ENCODE results near the gene ARHGAP6.
"Not testable (repeated sequence)": the region's sequence is repeated elsewhere in the genome, so short reads cannot be mapped to it uniquely, and the experiment has no call there.

The ARHGAP6 gene

DNA sequence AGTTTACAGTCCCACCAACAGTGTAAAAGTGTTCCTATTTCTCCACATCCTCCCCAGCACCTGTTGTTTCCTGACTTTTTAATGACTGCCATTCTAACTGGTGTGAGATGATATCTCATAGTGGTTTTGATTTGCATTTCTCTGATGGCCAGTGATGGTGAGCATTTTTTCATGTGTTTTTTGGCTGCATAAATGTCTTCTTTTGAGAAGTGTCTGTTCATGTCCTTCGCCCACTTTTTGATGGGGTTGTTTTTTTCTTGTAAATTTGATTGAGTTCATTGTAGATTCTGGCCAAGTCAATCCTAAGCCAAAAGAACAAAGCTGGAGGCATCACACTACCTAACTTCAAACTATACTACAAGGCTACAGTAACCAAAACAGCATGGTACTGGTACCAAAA, 146.5 kb downstream of the ARHGAP6 start:
- not testable (repeated sequence) for DNase-seq

DNA sequence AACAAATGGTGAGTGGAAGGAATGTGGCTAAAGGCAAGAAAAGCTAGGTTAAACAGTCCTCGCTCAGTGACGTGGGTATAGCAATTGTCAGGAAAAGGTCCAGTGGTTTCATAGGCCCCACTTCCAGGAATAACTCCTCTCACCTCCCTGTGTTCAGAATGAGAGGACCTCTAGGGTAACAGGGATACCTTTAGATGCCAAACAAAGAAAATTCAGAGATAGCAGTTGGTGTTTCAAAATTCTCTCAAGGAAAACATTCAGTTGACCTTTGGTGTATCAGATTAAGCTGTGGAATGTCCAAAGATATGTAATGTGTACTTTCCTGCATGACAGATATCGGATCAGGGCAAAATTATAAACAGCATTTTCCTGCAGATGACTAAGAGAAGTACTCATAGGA, 155.9 kb downstream of the ARHGAP6 start:
- no peak for DNase-seq

GRCh38 chrX:11504234-11504633, 161.5 kb downstream of the ARHGAP6 start:
- no peak for DNase-seq

DNA sequence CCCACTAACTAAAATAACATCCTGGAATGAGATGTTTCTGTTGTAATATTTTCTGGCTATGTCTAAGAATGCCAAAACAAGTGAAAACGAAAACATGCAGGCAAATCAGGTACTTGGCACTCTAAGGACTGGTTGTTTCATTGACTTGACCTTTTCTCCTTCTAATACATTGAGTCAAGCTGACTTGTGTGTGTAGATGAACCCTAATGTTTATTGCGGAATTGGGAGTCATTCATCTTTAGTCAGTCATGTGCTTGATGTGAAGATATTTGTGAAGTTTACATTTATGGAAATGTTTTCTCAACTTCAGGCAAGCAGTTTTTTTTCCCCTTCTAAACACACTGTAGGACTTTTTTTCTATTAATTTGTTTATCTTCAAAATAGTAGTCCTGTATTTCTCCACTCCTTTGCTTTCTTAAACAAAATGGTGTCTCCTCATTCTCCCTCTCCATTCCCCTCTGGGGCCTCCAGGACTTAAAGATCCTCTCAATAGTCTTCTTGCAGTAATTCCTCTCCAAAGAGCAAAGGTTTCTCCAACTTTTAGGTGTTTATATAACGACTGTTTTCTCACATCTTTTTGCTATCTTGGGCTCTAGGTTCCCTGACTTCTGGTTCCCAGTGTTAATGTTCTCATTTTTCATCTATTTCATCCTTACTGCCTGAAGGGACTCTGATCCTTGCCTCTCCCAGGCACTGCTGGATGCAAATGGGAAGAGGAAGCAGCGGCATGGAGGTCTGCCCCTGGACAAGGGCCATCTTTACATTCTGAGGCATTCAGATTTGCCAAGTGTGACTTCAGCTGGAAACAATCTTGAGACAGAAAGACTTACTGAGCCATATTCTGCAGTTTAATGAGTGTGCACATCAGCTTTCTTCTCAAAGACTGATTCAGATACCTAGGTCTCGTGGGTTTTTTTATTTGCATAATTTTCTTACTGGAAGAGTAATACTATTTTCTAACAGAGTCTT, 166.4 kb downstream of the ARHGAP6 start:
- DNase-seq: no peak

DNA sequence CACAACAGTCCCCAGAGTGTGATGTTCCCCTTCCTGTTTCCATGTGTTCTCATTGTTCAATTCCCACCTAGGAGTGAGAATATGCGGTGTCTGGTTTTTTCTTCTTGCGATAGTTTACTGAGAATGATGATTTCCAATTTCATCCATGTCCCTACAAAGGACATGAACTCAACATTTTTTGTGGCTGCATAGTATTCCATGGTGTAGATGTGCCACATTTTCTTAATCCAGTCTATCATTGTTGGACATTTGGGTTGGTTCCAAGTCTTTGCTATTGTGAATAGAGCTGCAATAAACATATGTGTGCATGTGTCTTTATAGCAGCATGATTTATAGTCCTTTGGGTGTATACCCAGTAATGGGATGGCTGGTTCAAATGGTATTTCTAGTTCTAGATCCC, 174.3 kb downstream of the ARHGAP6 start:
- DNase-seq: not testable (repeated sequence)

GRCh38 chrX:11484290-11484689, 181.4 kb downstream of the ARHGAP6 start:
- no peak for DNase-seq

- DNase-seq: no peak
These were observed 184.7 kb downstream of the ARHGAP6 start for GRCh38 chrX:11481035-11481434.

GRCh38 chrX:11480626-11481025, 185.1 kb downstream of the ARHGAP6 start:
- no peak for DNase-seq

- DNase-seq: no peak
These were observed 186.8 kb downstream of the ARHGAP6 start for GRCh38 chrX:11478911-11479310.

- no peak for DNase-seq
These were observed 187.7 kb downstream of the ARHGAP6 start for GRCh38 chrX:11478026-11478425.

- no peak for DNase-seq
These were observed 191.1 kb downstream of the ARHGAP6 start for GRCh38 chrX:11474576-11474975.

DNA sequence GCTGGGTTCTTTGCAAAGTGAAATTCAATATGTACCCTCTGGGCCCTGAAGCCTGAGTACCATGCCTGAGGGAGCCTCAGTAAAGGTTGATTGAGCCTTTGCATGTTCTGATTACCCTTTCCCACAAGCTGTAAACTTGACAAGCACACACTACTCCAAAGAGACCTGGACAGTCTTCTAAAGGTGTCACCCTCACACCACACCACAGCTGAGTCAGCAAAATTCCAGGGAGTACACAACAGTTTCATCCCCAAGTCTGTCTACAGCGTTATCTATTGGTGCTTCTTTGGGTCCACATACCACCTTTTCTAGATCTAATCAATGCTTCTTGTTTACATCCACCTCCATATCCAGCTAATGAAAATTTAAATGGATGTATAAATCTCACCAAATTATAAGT, 191.7 kb downstream of the ARHGAP6 start:
- no peak for DNase-seq

GRCh38 chrX:11472879-11473278, 192.8 kb downstream of the ARHGAP6 start:
- DNase-seq: no peak

DNA sequence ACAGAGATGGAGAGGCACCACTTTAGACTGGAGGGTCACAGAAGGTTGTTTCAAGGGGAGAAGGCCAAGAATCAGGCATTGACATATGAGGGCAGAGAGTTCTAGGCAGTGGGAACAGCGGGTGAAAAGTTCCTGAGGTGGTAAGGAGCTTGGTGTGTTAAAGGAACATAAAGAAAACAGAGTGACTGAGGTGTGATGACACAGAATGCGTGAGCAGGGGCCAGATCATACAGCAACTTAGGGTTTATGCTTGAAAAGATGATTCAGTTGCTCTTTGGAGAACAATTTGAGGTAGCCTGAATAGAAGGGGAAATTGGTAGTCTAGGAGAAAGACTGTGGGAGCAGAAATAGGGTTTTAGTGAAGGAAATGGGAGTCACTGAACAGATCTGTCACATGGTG, 193.3 kb downstream of the ARHGAP6 start:
- no peak for DNase-seq

DNA sequence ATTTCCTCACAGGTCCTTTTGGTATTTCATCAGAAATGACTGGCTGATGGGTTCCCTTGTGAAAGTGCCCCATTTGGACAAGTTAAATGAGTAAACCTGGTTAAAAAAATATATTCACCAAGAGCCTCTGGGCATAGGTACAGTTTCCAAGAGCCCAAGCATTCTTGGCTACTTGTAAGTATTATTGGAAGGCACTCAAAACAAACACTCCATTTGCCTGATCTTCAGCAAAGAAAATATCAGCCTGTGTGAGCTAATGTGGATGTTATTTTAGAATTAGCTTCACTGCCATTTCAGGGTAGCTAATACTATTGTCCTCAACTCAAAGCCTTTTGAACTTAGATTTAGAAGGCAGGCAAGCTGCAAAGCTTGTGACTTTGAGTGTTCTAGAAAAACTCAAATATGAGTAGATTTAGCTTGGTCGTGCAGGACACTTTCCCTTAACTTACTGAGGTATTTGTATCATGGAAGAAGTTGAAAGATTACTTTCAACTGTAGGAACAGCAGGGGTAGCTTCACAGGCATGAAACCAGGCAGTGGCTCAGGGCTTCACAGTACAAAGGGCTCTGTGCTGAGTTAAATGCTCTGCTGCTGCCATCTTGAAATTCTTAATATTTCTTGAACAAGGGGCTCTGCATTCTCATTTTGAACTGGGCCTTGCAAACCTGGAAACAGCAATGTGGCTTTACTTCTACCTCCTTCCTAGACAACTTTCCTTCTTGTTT, 195.3 kb downstream of the ARHGAP6 start:
- DNase-seq: no peak

- DNase-seq: no peak
These were observed 199.9 kb downstream of the ARHGAP6 start for GRCh38 chrX:11465648-11466411.

GRCh38 chrX:11464836-11465463, 200.8 kb downstream of the ARHGAP6 start:
- DNase-seq: no peak

GRCh38 chrX:11464380-11464779, 201.3 kb downstream of the ARHGAP6 start:
- DNase-seq: no peak

DNA sequence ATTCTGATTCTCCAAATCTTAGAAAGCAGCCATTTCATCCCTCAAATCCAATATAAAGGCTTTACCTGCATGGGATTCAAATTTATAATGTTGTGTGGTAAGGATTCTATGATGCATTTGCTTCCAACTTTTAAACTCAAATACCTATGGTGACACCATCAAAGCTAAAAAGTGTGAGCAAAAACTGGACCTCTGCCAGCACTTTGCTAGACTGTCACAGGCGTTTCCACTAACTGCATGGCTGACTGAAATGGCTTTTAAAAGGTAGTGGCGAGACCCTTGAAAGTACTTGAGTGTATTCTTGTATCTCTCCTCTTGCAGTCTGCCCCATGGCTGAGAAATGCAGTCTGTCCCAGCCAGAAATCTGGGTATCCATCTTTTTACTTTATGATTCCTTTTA, 203.1 kb downstream of the ARHGAP6 start:
- no peak for DNase-seq

DNA sequence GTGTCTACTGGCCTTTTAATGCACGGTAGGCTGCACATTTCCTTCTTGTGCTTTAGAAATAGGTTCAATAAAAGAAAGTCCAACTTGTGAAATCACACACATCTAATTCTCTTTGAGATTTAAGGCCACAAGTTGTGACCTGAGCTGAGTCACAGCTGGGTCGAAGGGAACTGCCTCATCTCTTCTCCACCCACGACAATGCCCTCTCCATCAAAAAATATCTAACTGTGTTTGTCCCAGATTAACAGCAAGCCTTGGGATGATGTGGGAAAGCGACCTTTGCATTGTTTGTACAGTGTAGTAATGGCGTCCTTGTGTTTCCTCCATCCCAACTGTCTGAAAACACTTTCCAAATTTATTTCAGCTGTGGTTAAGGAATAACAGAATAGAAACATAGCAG, 203.6 kb downstream of the ARHGAP6 start:
- DNase-seq: no peak

- DNase-seq: no peak
These were observed 204.3 kb downstream of the ARHGAP6 start for GRCh38 chrX:11461201-11462001.

- no peak for DNase-seq
These were observed 205.4 kb downstream of the ARHGAP6 start for GRCh38 chrX:11460347-11460746.

Data from inflammatory macrophage treated with lipopolysaccharide for 1 hour (primary cell).